H1 (cell line): ENCODE results near the gene ASXL1. TPM values are rescaled to one million over a fixed set of nuclear protein-coding genes. Genes with fewer than 3 reads are reported as not detected.

Experiments
- CEBPB ChIP-seq: IDR thresholded peaks from 2 replicates; pipeline ENCODE4 v1.6.1; 2012; ENCODE audit warnings: low read depth, low read length
- GABPA ChIP-seq: IDR thresholded peaks from 2 replicates; pipeline ENCODE4 v1.6.1; 2011; ENCODE audit warnings: mild to moderate bottlenecking, low read length, moderate library complexity, borderline replicate concordance; ENCODE audit not compliant: insufficient read depth
- RFX5 ChIP-seq: IDR thresholded peaks from 2 replicates; pipeline ENCODE4 v1.6.1; 2011; ENCODE audit warnings: low read depth, low read length, improper control_type of control experiment, borderline replicate concordance
- TAF1 ChIP-seq: IDR thresholded peaks from 2 replicates; pipeline ENCODE4 v1.6.1; 2011; ENCODE audit warnings: mild to moderate bottlenecking, low read depth, low read length
- polyA plus RNA-seq, 7 experiments: library from polyadenylated mRNA; depleted of rRNA in 3 of 7; stranded (reverse) in 5 of 7; unstranded in 2 of 7; fragments of >200 nt in 5 of 7; fragments of 200-250 nt in 2 of 7; gene quantifications; 1 replicate in 5 of 7; 2 replicates in 1 of 7; 4 replicates in 1 of 7; pipeline versions ENCODE4 v1.2.1 to v1.2.3, GENCODE V29; 2011 to 2013; ENCODE audit warnings: missing spikeins in 2 of 7, mixed read lengths in 2 of 7
- total RNA-seq: library from RNA; stranded (reverse); fragmentation: NEBNext Ultra II Directional; extraction: Animal tissue kit (Norgen Biotek cat#: 25700); gene quantifications from 2 replicates; pipeline ENCODE4 v1.2.1, GENCODE V29; 2021
- TF ChIP-seq, protein P1 (sequence below): IDR thresholded peaks from 2 replicates; pipeline ENCODE4 v1.6.1; 2012; ENCODE audit warnings: low read length, inconsistent platforms
- TF ChIP-seq, protein P2 (sequence below): IDR thresholded peaks from 2 replicates; pipeline ENCODE4 v1.6.1; 2011; ENCODE audit warnings: low read depth, mild to moderate bottlenecking, low read length; ENCODE audit not compliant: insufficient read depth
- TF ChIP-seq, protein P3 (sequence below): fragments of 300-600 bp; sonication (generic); IDR thresholded peaks from 2 replicates; pipeline ENCODE4 v1.7.1; 2012; ENCODE audit warnings: low read length, moderate library complexity, mild to moderate bottlenecking, inconsistent platforms; ENCODE audit not compliant: insufficient replicate concordance

The ASXL1 gene
- total and polyA plus RNA-seq, 2 of the 8 experiments (the other 6 are each of a cell fraction or from before 2014, with no cell fraction given): 10.6 to 26.5 TPM

DNA sequence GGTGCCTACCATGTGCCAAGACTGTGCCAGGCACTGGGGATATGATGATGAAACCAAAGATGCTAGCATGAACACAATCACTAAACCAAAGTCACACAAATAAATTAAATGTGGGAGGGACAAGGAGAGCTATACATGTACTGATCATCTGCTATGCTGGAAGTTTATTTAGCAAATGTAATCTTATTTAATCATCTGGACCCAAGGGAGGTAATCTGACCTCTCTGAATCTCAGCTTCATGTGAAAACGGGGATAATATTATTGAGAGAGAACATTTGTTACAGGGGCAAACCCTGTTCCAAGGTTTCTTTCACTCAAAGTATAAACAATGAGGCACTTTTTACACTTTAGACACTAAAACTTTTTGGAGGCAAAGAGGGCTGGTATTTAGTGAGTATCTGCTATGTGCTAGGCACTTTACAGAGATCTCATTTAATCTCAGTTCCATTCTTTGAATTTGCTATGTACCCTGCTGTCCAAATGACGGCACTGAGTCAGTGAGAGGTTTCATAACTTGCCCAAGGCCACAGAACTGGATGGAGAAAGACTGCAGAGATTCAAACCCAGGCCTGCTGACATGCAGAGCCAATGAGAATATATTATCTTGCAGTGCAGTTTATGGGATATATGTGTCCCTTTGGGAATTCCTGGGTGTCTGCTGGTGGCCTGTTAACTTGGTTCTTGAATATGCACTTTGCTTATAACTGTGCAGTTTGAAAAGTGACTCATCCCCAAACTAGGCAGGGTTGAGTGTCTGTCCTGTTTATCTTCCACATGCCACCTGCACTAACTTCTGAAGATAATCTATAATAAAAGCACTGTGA lies 3.3 kb upstream of the ASXL1 start (continued):
- TF ChIP-seq, protein P1, sequence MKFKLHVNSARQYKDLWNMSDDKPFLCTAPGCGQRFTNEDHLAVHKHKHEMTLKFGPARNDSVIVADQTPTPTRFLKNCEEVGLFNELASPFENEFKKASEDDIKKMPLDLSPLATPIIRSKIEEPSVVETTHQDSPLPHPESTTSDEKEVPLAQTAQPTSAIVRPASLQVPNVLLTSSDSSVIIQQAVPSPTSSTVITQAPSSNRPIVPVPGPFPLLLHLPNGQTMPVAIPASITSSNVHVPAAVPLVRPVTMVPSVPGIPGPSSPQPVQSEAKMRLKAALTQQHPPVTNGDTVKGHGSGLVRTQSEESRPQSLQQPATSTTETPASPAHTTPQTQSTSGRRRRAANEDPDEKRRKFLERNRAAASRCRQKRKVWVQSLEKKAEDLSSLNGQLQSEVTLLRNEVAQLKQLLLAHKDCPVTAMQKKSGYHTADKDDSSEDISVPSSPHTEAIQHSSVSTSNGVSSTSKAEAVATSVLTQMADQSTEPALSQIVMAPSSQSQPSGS: no peak
- TF ChIP-seq RFX5: no peak
- TF ChIP-seq, protein P2, sequence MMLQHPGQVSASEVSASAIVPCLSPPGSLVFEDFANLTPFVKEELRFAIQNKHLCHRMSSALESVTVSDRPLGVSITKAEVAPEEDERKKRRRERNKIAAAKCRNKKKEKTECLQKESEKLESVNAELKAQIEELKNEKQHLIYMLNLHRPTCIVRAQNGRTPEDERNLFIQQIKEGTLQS: no peak
- TF ChIP-seq, protein P3, sequence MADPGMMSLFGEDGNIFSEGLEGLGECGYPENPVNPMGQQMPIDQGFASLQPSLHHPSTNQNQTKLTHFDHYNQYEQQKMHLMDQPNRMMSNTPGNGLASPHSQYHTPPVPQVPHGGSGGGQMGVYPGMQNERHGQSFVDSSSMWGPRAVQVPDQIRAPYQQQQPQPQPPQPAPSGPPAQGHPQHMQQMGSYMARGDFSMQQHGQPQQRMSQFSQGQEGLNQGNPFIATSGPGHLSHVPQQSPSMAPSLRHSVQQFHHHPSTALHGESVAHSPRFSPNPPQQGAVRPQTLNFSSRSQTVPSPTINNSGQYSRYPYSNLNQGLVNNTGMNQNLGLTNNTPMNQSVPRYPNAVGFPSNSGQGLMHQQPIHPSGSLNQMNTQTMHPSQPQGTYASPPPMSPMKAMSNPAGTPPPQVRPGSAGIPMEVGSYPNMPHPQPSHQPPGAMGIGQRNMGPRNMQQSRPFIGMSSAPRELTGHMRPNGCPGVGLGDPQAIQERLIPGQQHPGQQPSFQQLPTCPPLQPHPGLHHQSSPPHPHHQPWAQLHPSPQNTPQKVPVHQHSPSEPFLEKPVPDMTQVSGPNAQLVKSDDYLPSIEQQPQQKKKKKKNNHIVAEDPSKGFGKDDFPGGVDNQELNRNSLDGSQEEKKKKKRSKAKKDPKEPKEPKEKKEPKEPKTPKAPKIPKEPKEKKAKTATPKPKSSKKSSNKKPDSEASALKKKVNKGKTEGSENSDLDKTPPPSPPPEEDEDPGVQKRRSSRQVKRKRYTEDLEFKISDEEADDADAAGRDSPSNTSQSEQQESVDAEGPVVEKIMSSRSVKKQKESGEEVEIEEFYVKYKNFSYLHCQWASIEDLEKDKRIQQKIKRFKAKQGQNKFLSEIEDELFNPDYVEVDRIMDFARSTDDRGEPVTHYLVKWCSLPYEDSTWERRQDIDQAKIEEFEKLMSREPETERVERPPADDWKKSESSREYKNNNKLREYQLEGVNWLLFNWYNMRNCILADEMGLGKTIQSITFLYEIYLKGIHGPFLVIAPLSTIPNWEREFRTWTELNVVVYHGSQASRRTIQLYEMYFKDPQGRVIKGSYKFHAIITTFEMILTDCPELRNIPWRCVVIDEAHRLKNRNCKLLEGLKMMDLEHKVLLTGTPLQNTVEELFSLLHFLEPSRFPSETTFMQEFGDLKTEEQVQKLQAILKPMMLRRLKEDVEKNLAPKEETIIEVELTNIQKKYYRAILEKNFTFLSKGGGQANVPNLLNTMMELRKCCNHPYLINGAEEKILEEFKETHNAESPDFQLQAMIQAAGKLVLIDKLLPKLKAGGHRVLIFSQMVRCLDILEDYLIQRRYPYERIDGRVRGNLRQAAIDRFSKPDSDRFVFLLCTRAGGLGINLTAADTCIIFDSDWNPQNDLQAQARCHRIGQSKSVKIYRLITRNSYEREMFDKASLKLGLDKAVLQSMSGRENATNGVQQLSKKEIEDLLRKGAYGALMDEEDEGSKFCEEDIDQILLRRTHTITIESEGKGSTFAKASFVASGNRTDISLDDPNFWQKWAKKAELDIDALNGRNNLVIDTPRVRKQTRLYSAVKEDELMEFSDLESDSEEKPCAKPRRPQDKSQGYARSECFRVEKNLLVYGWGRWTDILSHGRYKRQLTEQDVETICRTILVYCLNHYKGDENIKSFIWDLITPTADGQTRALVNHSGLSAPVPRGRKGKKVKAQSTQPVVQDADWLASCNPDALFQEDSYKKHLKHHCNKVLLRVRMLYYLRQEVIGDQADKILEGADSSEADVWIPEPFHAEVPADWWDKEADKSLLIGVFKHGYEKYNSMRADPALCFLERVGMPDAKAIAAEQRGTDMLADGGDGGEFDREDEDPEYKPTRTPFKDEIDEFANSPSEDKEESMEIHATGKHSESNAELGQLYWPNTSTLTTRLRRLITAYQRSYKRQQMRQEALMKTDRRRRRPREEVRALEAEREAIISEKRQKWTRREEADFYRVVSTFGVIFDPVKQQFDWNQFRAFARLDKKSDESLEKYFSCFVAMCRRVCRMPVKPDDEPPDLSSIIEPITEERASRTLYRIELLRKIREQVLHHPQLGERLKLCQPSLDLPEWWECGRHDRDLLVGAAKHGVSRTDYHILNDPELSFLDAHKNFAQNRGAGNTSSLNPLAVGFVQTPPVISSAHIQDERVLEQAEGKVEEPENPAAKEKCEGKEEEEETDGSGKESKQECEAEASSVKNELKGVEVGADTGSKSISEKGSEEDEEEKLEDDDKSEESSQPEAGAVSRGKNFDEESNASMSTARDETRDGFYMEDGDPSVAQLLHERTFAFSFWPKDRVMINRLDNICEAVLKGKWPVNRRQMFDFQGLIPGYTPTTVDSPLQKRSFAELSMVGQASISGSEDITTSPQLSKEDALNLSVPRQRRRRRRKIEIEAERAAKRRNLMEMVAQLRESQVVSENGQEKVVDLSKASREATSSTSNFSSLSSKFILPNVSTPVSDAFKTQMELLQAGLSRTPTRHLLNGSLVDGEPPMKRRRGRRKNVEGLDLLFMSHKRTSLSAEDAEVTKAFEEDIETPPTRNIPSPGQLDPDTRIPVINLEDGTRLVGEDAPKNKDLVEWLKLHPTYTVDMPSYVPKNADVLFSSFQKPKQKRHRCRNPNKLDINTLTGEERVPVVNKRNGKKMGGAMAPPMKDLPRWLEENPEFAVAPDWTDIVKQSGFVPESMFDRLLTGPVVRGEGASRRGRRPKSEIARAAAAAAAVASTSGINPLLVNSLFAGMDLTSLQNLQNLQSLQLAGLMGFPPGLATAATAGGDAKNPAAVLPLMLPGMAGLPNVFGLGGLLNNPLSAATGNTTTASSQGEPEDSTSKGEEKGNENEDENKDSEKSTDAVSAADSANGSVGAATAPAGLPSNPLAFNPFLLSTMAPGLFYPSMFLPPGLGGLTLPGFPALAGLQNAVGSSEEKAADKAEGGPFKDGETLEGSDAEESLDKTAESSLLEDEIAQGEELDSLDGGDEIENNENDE: no peak
- TF ChIP-seq TAF1: no peak
- TF ChIP-seq CEBPB: no peak
- no peak for TF ChIP-seq GABPA
